ENCODE results near the gene LTBR.

DNA sequence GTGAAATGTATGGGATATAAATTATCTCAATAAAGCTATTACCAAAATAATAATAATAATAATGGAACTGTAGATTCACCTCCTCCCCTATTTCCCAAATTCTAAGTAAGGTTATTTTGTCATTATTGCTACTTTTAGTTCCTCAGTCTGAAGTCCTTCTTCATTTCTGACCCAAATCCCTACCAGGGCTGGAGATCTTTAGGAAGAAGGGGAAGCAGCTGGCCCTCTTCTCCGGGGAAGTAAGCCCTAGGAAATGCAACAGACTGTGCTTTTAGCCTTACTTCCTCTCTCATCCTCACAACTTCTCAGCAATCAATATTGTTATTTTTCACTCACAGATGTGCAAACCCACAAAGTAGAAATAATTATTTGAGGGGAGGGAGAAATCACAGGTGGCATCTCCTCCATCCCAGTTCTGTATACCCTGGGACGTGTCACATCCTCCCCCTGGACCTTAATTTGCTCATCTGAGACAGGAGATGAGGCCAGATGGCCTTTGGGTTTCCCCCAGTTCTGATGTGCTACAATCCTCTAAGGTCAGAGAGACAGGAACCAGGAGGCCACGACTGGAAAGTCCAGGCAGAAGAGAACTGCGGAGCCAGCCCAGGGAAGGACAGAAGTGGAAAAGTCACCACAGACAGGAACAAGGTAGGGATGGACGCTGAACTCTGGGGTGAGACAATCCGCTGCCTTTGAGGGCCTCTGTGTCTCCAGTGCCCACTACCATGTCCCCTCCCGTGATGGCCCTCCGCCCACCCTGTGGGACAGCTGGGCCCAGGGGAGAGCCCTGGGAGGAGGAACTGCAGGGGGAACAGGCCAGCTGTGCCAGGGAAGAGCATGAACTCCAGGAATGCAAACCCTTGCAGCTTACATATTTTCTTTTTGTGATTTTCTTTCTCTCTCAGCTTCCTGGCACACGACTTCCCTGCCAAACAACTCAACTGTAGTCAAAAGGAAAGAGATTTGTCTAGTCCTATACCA lies 31.5 kb upstream of the LTBR start:
- TF ChIP-seq RAD21 (conservative IDR thresholded peaks at IDR 0.05 in 1 of 2, IDR thresholded peaks at IDR 0.05 in 1 of 2) (no peak), POLR2A (IDR thresholded peaks at IDR 0.05; ENCODE audit: low read length) (no peak), CEBPB (IDR thresholded peaks at IDR 0.05) (no peak), RARB (CRISPR knock-in tag; IDR thresholded peaks at IDR 0.05) (no peak)
- TF ChIP-seq, protein P1, sequence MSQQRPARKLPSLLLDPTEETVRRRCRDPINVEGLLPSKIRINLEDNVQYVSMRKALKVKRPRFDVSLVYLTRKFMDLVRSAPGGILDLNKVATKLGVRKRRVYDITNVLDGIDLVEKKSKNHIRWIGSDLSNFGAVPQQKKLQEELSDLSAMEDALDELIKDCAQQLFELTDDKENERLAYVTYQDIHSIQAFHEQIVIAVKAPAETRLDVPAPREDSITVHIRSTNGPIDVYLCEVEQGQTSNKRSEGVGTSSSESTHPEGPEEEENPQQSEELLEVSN (IDR thresholded peaks at IDR 0.05; ENCODE audit: borderline replicate concordance, low read depth), result no peak
- TF ChIP-seq, protein P2, sequence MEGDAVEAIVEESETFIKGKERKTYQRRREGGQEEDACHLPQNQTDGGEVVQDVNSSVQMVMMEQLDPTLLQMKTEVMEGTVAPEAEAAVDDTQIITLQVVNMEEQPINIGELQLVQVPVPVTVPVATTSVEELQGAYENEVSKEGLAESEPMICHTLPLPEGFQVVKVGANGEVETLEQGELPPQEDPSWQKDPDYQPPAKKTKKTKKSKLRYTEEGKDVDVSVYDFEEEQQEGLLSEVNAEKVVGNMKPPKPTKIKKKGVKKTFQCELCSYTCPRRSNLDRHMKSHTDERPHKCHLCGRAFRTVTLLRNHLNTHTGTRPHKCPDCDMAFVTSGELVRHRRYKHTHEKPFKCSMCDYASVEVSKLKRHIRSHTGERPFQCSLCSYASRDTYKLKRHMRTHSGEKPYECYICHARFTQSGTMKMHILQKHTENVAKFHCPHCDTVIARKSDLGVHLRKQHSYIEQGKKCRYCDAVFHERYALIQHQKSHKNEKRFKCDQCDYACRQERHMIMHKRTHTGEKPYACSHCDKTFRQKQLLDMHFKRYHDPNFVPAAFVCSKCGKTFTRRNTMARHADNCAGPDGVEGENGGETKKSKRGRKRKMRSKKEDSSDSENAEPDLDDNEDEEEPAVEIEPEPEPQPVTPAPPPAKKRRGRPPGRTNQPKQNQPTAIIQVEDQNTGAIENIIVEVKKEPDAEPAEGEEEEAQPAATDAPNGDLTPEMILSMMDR (IDR thresholded peaks at IDR 0.05), result no peak
- TF ChIP-seq, protein P3, sequence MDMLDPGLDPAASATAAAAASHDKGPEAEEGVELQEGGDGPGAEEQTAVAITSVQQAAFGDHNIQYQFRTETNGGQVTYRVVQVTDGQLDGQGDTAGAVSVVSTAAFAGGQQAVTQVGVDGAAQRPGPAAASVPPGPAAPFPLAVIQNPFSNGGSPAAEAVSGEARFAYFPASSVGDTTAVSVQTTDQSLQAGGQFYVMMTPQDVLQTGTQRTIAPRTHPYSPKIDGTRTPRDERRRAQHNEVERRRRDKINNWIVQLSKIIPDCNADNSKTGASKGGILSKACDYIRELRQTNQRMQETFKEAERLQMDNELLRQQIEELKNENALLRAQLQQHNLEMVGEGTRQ (IDR thresholded peaks at IDR 0.05), result no peak
- TF ChIP-seq, protein P4, sequence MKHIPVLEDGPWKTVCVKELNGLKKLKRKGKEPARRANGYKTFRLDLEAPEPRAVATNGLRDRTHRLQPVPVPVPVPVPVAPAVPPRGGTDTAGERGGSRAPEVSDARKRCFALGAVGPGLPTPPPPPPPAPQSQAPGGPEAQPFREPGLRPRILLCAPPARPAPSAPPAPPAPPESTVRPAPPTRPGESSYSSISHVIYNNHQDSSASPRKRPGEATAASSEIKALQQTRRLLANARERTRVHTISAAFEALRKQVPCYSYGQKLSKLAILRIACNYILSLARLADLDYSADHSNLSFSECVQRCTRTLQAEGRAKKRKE (CRISPR knock-in tag; IDR thresholded peaks at IDR 0.05; ENCODE audit: low read depth), result no peak

Measured in A549 (cell line).